CD4-positive, alpha-beta T cell (primary cell): ENCODE measurements around the gene AKAP8. TPM values are rescaled to one million over a fixed set of nuclear protein-coding genes. Genes with fewer than 3 reads are reported as not detected.

ENCODE experiments used
- ATAC-seq: fragments of 200-7000 bp; cut with Tn5 transposase; one replicate; pipeline ENCODE4 v1.10.0; 2022; ENCODE audit warnings: mild to moderate bottlenecking; ENCODE audit not compliant: poor library complexity
- CTCF ChIA-PET: fragments of 350-600 bp; sonication (Branson Sonifier 250); formaldehyde crosslinking; loops from one replicate; lab custom pipeline; 2021; ENCODE audit warnings: antibody characterized with exemption, inconsistent platforms; lab: Charles Lee
- POLR2A ChIA-PET: fragments of 350-600 bp; sonication (Branson Sonifier 250); formaldehyde crosslinking; loops from one replicate; lab custom pipeline; 2021; ENCODE audit warnings: antibody characterized with exemption, inconsistent platforms; lab: Charles Lee
- DNase-seq, 14 experiments: peaks; one replicate each; pipeline ENCODE4 v3.0.0-alpha.2; 2013 to 2020; ENCODE audit warnings: mixed read lengths in 2 of 14
- H3K27ac ChIP-seq, 2 donors: one replicate each; pipeline versions ENCODE4 v1.5.1 to v1.7.0; 2013; ENCODE audit warnings: low read length in 2 of 2, low read depth in 1 of 2, mild to moderate bottlenecking in 1 of 2
- H3K27me3 ChIP-seq, 2 experiments: 1 replicate in 1 of 2; 2 replicates in 1 of 2; pipeline versions ENCODE4 v1.6.1 to v1.7.0; 2013; ENCODE audit warnings: low read length in 2 of 2, control low read depth in 1 of 2, mild to moderate bottlenecking in 1 of 2, moderate library complexity in 1 of 2; ENCODE audit not compliant: insufficient read depth in 2 of 2, control insufficient read depth in 1 of 2
- H3K36me3 ChIP-seq: one replicate; pipeline ENCODE4 v1.6.1; 2013; ENCODE audit warnings: low read length, control low read depth; ENCODE audit not compliant: insufficient read depth
- H3K4me1 ChIP-seq: one replicate; pipeline ENCODE4 v1.6.1; 2013; ENCODE audit warnings: low read length, control low read depth; ENCODE audit not compliant: insufficient read depth
- H3K4me3 ChIP-seq: one replicate; pipeline ENCODE4 v1.5.1; 2013; ENCODE audit warnings: mild to moderate bottlenecking, low read length, moderate library complexity
- H3K9me3 ChIP-seq, 2 experiments: 1 replicate in 1 of 2; 2 replicates in 1 of 2; pipeline versions ENCODE4 v1.6.1 to v1.7.0; 2013; ENCODE audit warnings: low read length in 2 of 2, mild to moderate bottlenecking in 2 of 2, control low read depth in 1 of 2, moderate library complexity in 1 of 2; ENCODE audit not compliant: control insufficient read depth in 1 of 2, insufficient read depth in 1 of 2
- H3K27ac Mint-ChIP-seq: one replicate; pipeline ENCODE4 v1.8.0; 2020; ENCODE audit warnings: mixed read lengths
- H3K27me3 Mint-ChIP-seq: one replicate; pipeline ENCODE4 v1.8.0; 2021; ENCODE audit warnings: mixed read lengths
- H3K36me3 Mint-ChIP-seq: one replicate; pipeline ENCODE4 v1.8.0; 2021; ENCODE audit warnings: low read depth, mixed read lengths
- H3K4me1 Mint-ChIP-seq: one replicate; pipeline ENCODE4 v1.8.0; 2021; ENCODE audit warnings: low read depth, mixed read lengths
- H3K4me3 Mint-ChIP-seq: one replicate; pipeline ENCODE4 v1.8.0; 2020; ENCODE audit warnings: mild to moderate bottlenecking, mixed read lengths
- H3K9me3 Mint-ChIP-seq: one replicate; pipeline ENCODE4 v1.8.0; 2020; ENCODE audit warnings: mixed read lengths
- CTCF ChIP-seq: fragments of 200-600 bp; IDR thresholded peaks from one replicate; pipeline ENCODE4 v1.8.0; 2022; ENCODE audit warnings: antibody characterized with exemption, mild to moderate bottlenecking
- intact Hi-C, 2 experiments: fragments of 100-400 bp; cut with DNase I in 1 of 2; cut with micrococcal nuclease in 1 of 2; formaldehyde crosslinking; loops; one replicate each; pipeline versions ENCODE4 v1.15.1 to v1.9.0; 2023 to 2025; cut with DNase I, micrococcal nuclease
- total RNA-seq, 174 experiments: library from RNA in 2 of 174; stranded (reverse) in 2 of 174; gene quantifications; one replicate each; pipeline ENCODE4 v1.2.3 and lab custom pipeline; 2021 to 2026

AKAP8 gene
- total RNA-seq, 2 experiments from 2014 or later = 87.5 to 90.1 TPM

GRCh38 chr19:15393963-15394362 is 14.4 kb upstream of the AKAP8 start:
- DNase-seq (no peak), ATAC-seq (no peak)
- Histone ChIP-seq H3K36me3 (peaks cover 60% of the 10 kb centered on the region), H3K4me3 (no peak overlapping the region), H3K27me3 (no peaks in the 10 kb centered on the region), H3K9me3 (no peaks in the 10 kb centered on the region), H3K27ac (no peak overlapping the region), H3K4me1 (no peaks in the 10 kb centered on the region)
- intact Hi-C loops = no loop called here
- ChIA-PET CTCF (interaction anchor here (0.6 kb wide), 1 partner anchor 14 kb away, joined by 4 read pairs; no protein-coding TSS in a partner anchor), POLR2A (no interaction called here)
- H3K27ac Mint-ChIP-seq = no peak overlapping the region
- H3K9me3 Mint-ChIP-seq = no peaks in the 10 kb centered on the region
- peaks cover 76% of the 10 kb centered on the region for H3K36me3 Mint-ChIP-seq
- TF ChIP-seq CTCF = no peak
- H3K4me1 Mint-ChIP-seq = peaks cover 9% of the 10 kb centered on the region
- H3K27me3 Mint-ChIP-seq = no peaks in the 10 kb centered on the region
- H3K4me3 Mint-ChIP-seq = no peak overlapping the region

GRCh38 chr19:15390814-15391213 is 11.2 kb upstream of the AKAP8 start:
- intact Hi-C loops = no loop called here
- no peak for TF ChIP-seq CTCF
- DNase-seq (no peak), ATAC-seq (no peak)
- ChIA-PET CTCF (no interaction called here), POLR2A (no interaction called here)
- Mint-ChIP-seq H3K9me3 (no peaks in the 10 kb centered on the region), H3K4me3 (no peak overlapping the region), H3K36me3 (peaks cover 77% of the 10 kb centered on the region), H3K4me1 (peaks cover 9% of the 10 kb centered on the region), H3K27me3 (no peaks in the 10 kb centered on the region), H3K27ac (no peak overlapping the region)
- no peak overlapping the region for H3K4me3 ChIP-seq
- H3K36me3 ChIP-seq = peaks cover 41% of the 10 kb centered on the region
- no peaks in the 10 kb centered on the region for H3K27me3 ChIP-seq
- H3K4me1 ChIP-seq = no peaks in the 10 kb centered on the region
- H3K9me3 ChIP-seq = no peaks in the 10 kb centered on the region
- no peak overlapping the region for H3K27ac ChIP-seq

- intact Hi-C loops = loop anchor here in 1 of 2 experiments (1.0 kb wide), 1 partner anchor 36 kb away; the partner anchor contains the start of gene AKAP8L
- no peak overlapping the region for H3K4me3 ChIP-seq
- H3K4me3 Mint-ChIP-seq = peak overlapping the region; percentile 92
- H3K27me3 ChIP-seq = no peaks in the 10 kb centered on the region
- no peaks in the 10 kb centered on the region for H3K9me3 Mint-ChIP-seq
- H3K27ac ChIP-seq = no peak overlapping the region
- CTCF ChIA-PET = interaction anchor here (1.9 kb wide), 1 partner anchor 37 kb away, joined by 5 read pairs; the partner anchor contains the start of gene AKAP8L
- DNase-seq = no peak
- H3K27ac Mint-ChIP-seq = peak overlapping the region; percentile 97
- ATAC-seq = no peak
- TF ChIP-seq CTCF = no peak
- no peaks in the 10 kb centered on the region for H3K27me3 Mint-ChIP-seq
- H3K9me3 ChIP-seq = no peaks in the 10 kb centered on the region
- POLR2A ChIA-PET = interaction anchor here (0.7 kb wide), 1 partner anchor 37 kb away, joined by 3 read pairs; no protein-coding TSS in a partner anchor
- H3K4me1 ChIP-seq = peaks cover 18% of the 10 kb centered on the region
- peaks cover 38% of the 10 kb centered on the region for H3K4me1 Mint-ChIP-seq
- H3K36me3 Mint-ChIP-seq = peaks cover 22% of the 10 kb centered on the region
- peaks cover under 1% of the 10 kb centered on the region for H3K36me3 ChIP-seq
Measured at GRCh38 chr19:15381864-15382263, 2.3 kb upstream of the AKAP8 start.
